HG02981 (cell line): ENCODE data around the gene ISL1.

Source experiments
- ATAC-seq: cut with Tn5 transposase; IDR thresholded peaks from one replicate; pipeline ENCODE4 v1.9.1; 2021; ENCODE audit warnings: mild to moderate bottlenecking, moderate library complexity; ENCODE audit not compliant: unreplicated experiment

ISL1 gene

DNA sequence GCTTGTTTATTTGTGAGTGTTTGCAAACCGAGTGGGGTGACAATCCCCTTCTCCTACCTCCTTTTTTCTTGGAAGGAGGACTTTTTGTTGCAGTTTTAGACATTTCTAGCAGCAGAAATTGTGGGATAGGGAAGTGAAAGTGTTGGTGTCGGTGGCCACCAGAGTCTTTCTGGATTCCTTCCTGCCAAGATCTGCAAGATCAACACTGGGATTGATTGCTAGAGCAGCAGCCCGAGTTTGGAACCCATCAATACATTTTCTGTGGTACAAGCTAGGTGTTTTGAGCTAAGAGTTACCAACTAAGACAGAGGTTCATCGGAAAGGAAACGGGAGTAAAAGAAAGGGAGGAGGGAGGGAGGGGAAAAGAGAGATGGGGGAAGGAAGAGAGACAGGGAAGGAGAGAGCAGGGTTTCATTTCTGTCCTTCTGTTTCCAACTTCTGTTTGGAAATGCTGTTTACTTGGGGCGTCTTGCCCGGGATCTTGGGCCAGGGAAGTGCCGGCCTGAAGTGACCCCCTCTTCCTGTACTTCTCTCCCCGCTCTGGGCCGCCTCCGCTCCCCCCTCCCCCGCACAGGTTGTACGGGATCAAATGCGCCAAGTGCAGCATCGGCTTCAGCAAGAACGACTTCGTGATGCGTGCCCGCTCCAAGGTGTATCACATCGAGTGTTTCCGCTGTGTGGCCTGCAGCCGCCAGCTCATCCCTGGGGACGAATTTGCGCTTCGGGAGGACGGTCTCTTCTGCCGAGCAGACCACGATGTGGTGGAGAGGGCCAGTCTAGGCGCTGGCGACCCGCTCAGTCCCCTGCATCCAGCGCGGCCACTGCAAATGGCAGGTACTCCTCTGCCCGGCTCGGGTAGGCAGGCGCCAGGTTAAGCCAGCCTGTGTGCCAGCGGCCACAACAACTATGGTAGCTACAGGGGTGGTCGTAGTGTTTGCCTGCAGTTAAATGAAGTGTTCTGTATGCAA, 4.0 kb downstream of the ISL1 start:
- no peak for ATAC-seq

DNA sequence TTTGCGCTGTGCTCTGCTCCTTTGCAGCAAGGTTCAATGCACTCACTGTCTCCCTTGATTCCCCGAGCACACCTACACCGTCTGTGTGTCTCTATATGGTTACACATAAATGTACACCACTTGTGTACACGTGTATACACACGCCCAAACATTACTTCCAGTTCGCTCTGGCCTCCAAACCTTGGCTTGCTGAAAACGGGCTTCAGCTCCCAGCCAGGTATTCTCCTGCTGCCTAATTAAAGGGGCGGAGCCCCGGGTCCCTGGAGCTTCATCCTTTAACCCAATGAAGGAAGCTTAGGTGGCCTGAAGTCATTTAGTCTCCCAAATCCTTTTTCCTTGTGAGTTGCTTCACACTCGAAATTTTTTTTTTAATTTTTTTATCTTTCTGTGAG, 4.6 kb downstream of the ISL1 start:
- ATAC-seq = no peak

DNA sequence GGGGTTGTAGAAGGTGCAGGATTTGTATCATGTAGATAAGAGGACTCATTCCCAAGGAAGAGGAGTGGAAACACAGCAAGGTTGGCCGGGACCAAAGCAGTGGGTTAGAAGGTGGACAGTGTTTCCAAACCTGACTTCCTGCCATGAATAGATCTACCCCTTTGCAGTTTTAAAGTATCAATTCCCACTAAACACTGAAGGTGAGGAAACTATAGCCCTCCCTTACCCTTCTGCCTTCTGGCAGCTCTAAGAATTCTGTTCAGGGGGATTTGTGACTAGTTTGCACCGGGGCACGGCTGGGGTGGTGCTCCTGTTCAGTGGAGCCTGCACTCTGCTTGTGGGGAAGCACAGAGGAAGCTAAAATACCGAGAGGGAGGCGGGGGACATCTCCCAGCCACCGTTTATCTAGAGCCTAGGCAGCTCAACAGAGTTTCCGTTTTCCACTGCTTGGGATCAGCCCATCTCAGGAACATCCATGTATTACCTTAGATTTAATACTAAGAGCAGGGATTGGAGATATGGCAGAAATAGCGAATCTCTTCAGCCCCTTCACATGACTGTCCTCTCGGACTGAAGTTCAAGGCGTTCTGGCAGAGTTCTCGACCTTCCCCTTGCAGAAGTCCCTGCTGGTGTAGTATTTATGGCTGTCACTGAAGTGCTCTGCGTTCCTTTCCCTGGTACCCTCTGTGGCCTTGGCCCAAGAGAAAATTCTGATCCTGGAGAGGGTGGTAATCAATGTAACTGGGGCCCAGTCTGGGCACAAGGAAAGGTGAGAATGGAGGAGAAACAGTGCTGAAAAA, 5.4 kb downstream of the ISL1 start:
- ATAC-seq = no peak

DNA sequence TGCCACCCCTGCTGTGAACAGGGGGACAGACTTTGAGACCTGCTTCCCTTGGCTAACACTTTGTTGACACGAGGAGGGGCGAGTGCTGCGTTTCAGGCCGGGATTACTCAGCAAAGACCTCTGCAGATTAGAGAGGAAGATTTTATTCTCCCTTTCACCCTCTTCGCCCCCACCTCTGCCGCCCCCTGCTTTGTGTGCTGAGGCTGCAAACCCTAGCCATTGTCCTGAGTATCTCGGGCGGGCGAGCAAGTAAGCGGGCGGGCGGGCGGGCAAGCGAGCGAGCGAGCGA, 6.0 kb downstream of the ISL1 start:
- ATAC-seq = no peak

DNA sequence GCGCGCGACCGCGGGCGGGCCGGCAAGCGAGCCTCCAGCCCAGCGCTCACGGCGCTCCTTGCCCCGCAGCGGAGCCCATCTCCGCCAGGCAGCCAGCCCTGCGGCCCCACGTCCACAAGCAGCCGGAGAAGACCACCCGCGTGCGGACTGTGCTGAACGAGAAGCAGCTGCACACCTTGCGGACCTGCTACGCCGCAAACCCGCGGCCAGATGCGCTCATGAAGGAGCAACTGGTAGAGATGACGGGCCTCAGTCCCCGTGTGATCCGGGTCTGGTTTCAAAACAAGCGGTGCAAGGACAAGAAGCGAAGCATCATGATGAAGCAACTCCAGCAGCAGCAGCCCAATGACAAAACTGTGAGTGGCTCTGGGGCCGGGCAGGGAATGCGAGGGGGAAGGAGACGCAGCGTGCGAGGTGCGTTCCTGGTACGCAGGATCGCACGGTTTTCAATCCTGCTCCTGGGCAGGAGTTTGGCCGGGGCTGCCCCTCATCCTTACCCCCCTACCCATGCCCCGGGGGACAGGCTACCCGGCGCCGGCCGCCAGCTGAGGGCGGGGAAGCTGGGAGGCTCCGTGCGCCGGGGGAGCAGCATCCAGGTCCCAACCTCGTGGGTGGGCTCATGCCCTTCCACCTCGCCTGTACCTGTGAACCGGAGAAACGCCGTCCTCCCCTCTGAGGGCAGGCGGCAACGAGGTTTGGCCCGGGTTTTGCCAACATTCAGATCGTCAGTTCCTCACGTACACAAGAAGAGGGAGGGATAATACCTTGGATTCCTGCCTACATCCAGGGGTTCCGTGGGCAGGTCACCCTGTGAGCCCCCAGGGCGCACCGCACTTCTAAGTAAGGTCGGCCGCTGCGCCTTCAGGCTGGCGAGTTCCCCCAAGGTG, 6.6 kb downstream of the ISL1 start:
- no peak for ATAC-seq

DNA sequence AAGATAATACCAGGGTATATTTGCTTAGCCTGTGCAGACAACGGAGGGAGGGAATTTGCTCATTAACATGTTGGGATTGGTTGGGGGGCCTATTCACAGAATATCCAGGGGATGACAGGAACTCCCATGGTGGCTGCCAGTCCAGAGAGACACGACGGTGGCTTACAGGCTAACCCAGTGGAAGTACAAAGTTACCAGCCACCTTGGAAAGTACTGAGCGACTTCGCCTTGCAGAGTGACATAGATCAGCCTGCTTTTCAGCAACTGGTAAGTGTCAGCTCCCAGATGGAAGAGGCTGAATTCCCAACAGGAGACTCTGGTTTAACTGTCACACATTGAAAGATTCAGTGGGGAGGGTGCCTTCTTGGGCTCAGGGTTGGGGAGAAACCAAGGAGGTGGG, 7.9 kb downstream of the ISL1 start:
- no peak for ATAC-seq

DNA sequence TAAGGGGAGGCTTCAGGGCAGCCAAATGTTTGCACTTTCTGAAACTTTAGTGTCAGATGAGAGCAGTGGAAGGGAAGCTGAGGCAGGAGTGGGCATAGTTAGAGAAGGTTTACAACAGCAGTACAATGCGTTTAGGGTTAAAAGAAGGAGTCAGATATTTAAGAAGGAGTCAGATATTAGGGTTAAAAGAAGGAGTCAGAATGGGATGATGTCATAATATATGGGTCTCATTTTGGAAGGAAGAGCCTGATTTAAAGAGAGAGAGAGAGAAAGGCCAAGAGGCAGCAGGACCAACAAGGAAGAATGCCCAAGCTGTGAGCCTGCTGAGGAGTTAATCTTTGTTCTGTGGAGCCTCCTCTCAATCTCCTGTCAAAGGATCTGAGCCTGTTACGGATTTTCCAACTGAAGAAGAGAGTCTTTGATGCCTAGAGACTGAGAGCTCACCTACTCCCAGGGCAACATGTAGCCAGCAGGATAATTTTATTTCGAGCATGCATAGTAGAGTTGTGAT, 9.5 kb downstream of the ISL1 start:
- ATAC-seq = no peak

DNA sequence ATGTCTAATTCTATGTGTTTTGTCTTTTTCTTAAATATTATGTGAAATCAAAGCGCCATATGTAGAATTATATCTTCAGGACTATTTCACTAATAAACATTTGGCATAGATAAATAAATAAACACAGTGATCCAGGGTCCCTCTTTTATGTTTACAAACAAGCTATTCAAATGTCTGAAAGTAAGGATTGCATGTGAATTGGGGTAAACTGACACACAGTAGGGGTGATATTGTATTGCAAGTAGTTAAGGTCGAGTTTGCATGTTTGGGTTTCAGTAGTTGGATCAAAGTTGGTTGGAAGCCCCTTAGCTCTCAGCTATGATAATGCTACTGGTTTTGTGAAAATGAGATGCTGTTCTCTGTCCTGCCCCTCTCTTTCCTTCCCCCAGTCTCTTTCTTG, 11.4 kb downstream of the ISL1 start:
- no peak for ATAC-seq

DNA sequence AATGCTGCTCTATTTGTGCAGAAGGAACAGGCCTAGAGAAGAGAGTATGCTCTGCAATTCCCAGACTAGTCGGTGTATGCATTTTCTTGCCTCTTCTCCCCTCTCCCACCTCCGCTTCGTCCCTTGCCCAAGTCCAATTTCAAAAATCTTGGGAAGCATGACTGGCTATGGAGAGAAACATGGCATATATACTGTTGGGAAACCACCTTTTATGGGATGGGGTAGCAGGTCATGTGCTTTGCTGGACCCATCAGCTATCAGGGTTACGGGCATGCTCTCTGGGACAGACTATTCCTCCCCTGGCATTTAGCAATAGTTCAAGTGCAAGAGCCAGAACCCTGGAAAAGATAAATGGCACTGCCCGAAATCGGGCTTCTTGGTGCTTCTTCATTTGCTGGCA, 12.0 kb downstream of the ISL1 start:
- no peak for ATAC-seq

DNA sequence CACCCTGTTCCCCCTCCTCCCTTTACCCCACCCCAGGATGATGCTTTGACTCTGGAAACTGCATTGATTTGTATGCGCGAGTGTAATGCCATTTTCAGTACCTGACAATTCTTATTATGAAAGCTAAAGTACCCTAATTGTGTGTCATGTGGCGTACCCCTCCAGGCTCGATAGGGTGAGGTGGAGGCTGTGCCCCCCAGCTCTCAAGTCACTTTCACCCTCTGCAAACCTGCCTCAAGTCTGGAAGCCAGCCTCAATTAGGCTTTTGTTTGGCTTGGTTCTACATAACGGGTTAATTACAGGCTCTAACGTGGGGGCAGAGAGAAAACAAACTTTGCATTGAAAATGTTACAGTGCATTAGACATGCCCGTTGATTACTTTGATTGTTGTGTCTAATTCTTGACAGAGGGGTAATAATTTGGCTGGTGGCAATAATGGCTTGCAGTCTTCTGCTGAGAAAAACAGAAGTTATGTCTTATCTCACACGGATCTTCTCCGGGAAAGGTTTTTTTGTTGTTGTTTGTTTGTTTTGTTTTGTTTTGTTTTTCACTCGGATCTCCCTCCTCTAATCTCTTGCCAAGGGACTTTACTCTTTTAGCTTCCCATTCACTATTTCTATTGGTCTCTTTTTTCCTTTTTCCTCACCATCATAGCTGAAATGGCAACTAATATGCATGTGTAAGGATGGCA, 12.6 kb downstream of the ISL1 start:
- ATAC-seq = no peak

DNA sequence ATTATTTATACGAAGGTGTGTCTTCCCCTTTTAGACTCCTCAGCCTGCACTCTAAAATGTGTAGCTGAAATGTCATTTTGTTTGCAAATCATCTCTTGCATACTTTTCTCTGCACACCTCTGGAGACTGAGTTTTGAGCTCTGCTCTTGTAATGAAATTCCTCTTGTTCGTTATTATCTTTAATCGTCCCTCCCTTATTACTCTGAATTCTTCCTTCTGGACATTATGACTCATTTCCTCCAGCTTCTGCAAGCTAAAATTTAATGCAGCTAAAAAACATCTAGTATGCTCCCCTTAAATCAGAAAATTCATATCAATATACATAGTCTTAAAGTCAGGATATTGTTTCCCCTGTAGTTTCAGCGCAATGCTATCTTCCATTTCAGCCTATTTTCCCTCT, 13.5 kb downstream of the ISL1 start:
- no peak for ATAC-seq

DNA sequence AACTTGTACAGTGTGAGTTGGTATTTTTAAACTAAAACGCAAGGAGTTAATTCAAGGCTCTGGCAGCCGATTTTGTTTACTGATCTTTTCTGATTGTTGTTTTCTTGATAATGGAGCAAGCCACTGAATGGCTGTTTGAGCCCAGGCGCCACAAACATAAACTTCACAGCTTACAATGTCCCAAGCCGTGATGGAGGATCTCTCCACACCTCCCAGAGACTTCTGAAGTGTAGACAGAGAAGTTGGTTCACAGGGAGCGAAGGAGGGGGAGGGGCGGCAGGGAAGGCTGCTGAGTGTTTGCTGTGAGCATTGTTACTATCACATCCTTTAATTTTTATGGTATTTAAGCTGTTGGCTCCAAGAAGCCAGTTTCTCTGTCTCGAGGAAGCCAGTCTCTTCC, 14.7 kb downstream of the ISL1 start:
- ATAC-seq = no peak

DNA sequence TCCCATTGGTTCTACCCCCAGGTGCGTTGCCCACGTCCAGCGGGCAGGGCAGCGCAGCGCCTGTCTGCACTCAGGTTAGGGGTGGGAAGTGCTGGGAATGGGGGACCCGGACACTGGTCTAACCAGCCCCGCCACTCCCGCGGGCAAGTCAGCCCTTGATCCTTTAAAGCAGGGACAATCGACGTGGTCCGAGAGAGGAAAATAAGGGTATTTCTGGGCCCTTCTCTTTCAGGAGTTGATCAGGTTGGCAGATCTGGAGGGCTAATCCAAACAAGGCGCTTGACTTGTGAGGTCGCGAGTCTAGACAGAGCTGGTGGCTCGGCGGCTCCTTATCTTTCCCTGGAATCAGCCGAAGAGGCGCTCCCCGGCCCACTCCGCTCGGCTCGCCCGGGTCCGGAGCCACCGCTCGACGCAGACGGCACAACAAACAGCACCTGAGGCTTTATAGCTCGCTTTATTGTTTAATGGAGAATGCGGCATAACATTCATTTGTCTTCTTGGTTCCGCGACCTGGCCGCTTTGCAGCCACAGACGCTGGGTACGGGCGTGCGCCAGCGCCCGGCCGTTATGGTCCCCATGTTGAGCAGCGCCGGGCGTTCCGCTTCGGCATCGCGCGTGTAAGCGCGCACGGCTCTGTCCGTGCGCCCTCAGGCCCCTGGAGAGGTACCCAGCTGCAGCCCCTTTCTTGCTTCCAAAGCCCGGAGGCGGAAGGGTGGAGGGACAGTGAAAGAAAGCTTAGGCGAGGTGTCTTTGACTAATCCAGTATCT, 15.8 kb downstream of the ISL1 start:
- ATAC-seq = no peak

DNA sequence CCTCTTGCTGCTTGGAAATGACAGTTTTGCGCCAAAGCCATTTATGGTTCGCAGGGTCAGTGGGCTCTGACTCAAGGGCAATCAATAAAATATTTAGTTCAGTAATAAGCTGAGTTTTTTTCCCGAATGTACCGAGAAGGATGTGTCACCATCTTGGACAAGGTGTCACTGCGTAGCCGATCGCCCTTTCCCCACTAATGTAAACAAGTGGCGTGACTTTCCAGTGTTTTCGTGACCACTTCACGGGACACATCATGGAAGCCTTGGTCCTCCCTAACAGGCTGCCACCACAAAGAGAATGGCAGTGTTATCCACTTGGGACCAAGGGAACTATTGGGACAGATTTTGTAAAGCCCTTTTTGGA, 16.4 kb downstream of the ISL1 start:
- ATAC-seq = no peak

DNA sequence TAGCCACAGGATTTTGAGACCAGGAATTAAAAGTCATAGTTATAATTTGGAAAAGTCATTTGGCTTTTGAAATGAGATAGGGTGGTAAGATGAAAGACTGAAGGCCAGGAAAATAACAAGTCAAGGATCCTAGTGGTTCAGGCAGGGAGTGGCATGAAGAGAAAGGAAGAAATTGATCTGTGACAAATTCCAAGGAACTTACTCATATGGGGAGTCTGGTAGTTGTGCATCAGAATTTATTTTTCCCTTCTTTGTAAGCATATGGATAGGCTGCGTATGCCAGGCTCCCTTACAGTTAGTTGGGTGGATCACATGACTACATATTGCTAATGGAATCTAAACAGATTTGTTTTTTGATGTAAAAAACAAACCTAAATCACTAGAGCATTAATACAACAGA, 21.0 kb downstream of the ISL1 start:
- ATAC-seq = no peak

DNA sequence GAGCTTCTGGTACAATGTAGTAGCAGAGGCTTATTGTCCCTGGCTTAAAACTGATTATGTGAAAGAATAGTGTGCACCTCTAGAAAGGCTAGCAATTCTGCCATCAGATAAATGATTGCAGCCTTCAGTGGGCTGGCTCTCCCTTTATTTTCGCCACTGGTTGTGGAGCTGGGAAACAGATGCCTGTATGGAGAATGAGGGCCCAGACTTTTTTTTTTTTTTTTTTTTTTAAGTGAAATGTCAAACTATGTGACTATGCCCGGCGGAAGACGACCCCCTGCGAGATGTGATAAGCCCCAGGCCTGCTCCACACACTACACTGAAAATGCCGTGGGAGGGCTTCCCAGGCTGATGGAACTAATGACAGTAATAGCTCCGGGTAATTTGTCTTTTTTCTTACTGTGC, 28.7 kb downstream of the ISL1 start:
- ATAC-seq = no peak

DNA sequence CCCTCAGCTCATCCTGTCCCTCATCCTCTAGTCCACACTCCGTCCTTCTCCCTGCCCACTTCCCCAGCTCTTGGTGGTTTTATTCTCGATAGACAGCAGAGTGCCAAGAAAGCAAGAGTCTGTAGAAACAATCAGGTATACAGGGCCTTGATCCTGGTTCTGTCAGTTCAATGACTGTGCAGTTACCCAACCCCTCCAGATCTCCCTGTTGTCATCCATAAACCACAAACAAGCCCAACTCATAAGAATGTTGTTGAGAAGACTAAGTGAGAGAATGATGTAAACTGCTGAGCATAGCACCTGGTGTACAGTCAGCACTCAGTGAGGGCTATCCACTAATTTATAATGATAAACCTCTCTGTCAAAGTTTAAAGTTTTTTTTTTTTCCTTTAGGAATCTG, 31.3 kb downstream of the ISL1 start:
- ATAC-seq = no peak

DNA sequence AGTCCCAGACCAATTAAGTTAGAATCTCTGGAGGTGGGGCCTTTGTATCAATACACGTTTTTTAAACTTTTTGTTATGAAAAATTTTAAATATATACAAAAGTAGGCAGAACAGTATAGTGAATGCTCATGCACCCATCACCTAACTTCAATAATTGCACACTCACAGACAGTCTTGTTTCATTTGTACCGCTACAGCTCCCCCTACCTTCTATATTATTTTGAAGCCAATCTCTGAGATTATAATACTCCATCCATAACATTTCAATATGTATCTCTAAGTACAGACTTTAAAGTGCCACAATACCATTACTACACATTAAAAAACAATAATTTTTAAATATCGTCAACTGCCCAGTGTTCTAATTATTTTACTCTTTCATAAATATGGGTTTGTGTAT, 32.9 kb downstream of the ISL1 start:
- no peak for ATAC-seq

DNA sequence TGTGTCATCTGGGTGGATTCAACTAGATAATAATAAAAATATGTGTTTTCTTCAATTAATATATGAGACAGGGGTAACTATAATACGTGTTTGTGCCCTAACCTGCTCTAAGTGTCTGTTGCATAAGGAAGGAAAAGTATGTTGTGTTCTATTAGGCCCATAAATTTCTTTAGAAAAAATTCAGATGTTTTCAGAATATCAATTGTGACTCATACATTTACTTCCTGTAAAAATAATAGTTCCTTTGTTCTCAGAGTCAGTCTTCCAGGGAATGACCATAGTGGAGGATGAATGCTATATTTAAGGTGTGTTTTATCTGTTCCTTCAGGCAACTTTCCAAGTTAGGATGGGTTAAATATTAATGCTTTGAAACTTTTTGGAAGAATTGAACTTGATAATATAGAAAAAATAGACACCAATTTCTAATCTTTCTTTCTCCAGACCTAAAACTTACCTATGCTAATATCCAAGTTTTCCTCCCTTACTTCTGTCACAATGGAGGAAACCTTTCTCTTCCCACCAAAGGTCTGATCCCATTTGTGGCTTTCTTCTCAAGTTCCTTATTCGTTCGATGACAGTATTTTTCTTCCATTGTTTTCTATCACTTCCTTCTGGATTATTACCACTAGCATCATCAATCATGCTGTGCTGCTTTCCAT, 49.9 kb downstream of the ISL1 start:
- ATAC-seq = no peak
